Middle frontal gyrus (tissue), 1 donor: Measurements from ENCODE around the gene TMEM108.

Source experiments
- DNase-seq: peaks from one replicate; pipeline ENCODE4 v3.0.0-alpha.2; 2015; ENCODE audit warnings: low spot score; ENCODE audit errors: extremely low spot score

Gene TMEM108

GRCh38 chr3:133159498-133160475 lies 121.6 kb downstream of the TMEM108 start:
- no peak for DNase-seq

- no peak for DNase-seq
Observed at GRCh38 chr3:133161656-133162055, 123.5 kb downstream of the TMEM108 start.

DNA sequence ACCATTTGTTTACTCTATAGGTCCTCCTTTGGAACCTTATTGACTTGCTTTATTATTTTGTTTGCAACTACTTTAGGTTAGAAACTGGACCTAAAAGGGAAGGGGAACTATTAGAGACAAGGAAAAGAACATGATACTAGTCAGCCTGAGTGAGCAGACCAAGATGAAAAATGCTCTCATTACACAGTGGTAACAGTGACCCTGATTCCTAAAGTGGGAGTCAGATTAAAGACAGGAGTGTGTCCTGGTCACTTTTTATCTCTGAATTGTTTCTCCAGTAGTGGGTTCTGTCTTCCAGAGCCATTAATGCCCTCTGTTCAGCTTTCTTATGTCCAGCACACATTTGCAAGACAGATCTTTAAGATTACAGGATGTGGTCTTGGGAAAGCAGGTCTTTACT lies 124.1 kb downstream of the TMEM108 start:
- DNase-seq = no peak

DNA sequence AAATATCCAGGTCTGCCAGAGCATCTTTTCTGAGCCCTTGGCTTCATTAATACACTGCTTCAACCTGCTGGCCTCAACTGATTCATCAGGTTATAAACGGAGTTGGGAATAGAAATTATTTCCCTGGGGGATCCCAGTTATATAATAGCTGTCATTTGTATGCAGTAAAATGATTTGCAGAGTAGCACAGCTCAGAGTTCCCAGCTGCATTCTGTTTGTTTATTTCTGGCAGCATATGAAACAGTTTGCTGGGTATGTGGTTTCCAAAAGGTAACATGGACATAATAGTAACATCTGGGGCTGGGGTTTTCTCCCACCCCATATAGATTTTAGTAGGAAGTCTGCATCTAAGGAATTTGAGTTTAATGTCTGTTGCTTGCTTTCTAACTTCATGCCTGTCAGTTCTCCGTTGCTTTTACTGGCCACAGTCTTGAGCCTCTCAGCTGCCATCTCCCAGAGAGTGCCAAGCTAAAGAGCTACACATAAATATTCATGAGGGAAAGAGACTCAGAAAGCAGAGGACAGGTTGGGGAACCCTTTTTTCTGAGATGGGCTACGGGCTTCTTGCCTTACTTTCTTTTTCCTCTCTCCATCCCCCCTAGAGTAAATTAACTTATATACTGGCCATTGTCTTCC lies 124.6 kb downstream of the TMEM108 start:
- DNase-seq = no peak

GRCh38 chr3:133167340-133168024 lies 129.3 kb downstream of the TMEM108 start:
- DNase-seq = no peak

GRCh38 chr3:133168025-133168401 lies 129.8 kb downstream of the TMEM108 start:
- no peak for DNase-seq

- DNase-seq = no peak
Observed at GRCh38 chr3:133169331-133170068, 131.3 kb downstream of the TMEM108 start.

DNA sequence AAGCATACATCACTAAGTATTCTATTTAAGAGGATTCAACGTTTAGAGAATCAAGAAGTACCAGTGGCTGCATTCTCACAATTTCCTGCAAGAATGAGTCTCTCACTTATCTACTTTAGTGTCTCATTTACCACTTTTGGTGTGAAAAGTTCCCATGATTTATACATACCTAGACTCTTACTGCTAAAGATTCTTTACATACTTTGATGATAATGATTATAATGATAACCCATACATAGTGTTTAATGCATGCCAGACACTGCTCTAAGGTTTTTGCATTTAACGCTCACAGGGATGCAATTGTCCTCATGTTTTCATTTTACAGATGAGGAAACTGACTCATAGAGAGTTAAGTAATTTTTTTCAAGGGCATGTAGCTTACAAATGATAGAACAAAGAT lies 133.6 kb downstream of the TMEM108 start:
- DNase-seq = no peak

DNA sequence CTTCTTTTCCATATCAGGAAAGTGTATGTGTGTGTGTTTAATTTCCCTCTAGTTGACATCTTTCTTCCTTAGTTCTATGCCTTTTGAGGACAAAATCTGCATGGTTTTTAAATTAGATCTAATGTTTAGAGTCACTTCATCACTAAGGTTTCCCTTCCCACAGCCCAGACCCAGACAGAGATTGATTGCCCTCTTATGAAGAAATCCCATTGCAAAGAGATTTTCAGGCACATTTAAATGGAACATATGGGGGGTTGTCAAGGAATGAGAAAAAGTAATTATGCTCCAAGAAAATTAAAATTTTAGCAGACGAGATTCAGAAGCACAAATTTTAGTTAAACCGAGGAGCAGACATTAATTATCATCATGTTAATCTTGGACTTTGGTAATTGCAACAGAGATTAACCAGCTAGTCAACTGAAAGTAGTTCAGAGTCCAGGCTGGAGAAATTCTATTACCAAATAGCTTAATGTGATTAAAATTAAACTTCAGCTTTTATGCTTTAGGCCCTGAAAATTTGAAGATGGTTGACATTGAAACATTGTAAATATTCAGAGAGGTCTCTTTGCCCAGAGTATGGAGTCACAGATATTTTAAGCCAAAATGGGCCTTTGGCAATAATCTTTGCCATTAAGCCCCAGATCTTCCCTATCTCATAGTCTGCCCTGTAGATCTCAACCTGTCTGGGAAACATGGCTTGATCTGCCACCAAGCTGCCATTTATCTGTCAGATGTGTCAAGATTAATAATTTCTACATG lies 143.4 kb downstream of the TMEM108 start:
- no peak for DNase-seq

- DNase-seq = no peak
Observed at GRCh38 chr3:133187870-133188379, 149.7 kb downstream of the TMEM108 start.

GRCh38 chr3:133188996-133189395 lies 150.8 kb downstream of the TMEM108 start:
- no peak for DNase-seq

DNA sequence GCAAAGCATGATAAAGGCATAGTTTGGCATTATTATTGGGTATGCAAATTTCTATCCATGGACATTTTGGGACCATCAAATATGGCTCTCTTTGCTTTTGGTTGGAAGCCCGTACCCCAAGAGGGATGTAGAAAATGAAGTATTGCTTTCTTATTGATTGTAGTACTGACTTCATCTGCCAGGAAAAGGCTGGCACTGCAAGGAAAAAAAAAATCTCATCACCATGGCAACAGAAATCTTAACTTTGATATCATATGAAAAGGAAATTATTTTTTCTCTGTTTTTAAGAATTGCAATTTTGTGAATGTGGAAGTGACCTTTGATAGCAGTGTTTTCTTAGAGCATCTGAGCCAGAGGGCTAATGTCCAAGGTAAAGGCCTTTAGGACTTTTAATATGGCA lies 151.7 kb downstream of the TMEM108 start:
- no peak for DNase-seq

DNA sequence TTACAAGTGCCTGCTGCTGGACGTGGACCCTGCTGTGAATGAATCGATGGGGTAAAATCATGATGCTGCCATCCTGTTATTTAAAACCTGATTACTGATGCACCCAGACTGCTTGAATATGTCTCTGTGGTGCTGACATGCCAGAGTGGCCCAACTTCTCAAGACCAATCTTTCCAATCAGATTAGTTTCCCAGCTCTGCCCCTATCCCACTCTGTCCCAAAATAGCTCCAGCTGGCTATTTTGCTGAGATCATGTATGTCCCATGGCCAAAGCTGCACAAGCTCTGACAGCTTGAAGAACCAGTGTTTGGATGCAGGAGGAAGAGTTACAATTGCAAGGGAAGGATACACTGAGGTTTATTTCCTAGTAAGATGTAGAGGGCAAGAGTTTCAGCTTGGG lies 153.6 kb downstream of the TMEM108 start:
- DNase-seq = no peak

- DNase-seq = no peak
Observed at GRCh38 chr3:133192363-133192945, 154.3 kb downstream of the TMEM108 start.

DNA sequence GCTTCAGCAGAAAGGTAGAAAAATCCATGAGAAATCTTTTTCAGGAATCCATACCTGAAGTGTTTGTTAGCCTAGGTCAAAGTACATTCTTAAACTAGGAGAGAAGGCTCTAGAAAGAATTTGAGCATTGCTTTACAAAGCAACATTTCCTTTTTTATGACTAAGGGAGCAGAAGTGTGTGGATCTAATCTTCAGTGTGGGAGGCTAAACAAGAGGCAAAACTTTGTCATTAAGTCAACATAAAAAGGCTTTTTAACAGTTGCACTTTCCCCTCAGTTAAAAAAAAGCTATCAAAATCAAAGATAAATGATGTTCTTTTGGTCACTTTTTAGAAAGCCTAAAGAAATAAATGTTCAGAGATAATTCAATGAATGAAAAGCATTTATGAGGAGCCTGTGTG lies 154.8 kb downstream of the TMEM108 start:
- DNase-seq = no peak

- no peak for DNase-seq
Observed at GRCh38 chr3:133196527-133196926, 158.3 kb downstream of the TMEM108 start.

DNA sequence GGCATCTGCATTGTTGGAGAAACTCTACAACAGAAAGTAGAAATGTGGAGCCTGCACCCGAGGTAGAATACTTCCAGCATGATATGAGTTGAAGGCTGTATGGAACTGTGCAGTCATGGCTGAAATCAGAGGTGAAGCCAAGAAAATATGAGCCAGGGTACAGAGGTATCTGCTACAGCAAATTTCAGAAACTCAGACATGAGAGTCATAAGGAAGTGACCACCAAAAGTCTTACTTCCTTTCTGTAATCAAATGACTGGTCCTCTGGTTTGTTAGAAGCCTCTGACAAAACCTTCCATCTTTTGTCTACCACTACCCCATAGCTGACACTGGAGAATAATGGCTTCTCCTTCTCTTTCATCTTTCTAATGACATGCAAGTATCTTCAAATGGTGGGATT lies 159.4 kb downstream of the TMEM108 start:
- DNase-seq = no peak

GRCh38 chr3:133206921-133207320 lies 168.7 kb downstream of the TMEM108 start:
- DNase-seq = no peak

DNA sequence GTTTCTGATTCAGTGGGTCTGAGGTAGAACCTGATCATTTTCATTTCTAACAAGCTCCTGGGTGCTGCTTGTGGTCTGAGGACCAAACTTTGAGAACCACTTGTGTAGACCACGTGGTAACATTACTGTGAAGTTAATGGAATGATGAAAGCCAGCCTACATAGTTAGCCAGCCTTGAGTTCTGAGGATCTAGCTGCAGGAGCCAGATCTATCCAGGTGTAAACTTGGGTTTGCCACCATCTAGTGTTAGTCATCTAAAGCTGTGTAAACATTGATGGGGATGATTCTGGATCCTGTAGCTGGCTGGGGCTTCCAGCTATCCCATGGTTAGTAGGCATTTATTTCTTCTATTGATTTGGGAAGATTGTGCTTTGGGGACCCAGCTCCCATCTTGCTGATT lies 170.0 kb downstream of the TMEM108 start:
- DNase-seq = no peak
